ENCODE measurements around the gene CTSH. TPM values are rescaled to one million over a fixed set of nuclear protein-coding genes. Genes with fewer than 3 reads are reported as not detected.

The CTSH gene
- total and polyA plus RNA-seq, 2 donors from 2014 or later = 201 to 1,628 TPM

- no peak overlapping the region for H3K4me3 ChIP-seq (ENCODE audit: low read length in 3 of 3)
- peaks cover 0 to 8% (median 0%) of the 10 kb centered on the region in 3 donors for H3K4me1 ChIP-seq (ENCODE audit: control insufficient read depth in 2 of 3, insufficient read depth in 2 of 3, low read depth in 1 of 3, low read length in 3 of 3)
- no peaks in the 10 kb centered on the region for H3K9me3 ChIP-seq (ENCODE audit: control insufficient read depth in 2 of 3, insufficient read depth in 1 of 3, low read length in 3 of 3)
- no peak for DNase-seq
- no peaks in the 10 kb centered on the region for H3K36me3 ChIP-seq (ENCODE audit: control insufficient read depth in 2 of 3, insufficient read depth in 3 of 3, low read length in 3 of 3)
- no peak for TF ChIP-seq CTCF (IDR thresholded peaks at IDR 0.05; ENCODE audit: borderline replicate concordance, extremely low read depth, insufficient read depth)
- FAIRE-seq = no peak
- no peak overlapping the region for H3K9ac ChIP-seq (ENCODE audit: low read length in 3 of 3)
- intact Hi-C loops (cut with DNase I) = no loop called here
- H3K27me3 ChIP-seq (ENCODE audit: control insufficient read depth, insufficient read depth, low read length) = no peaks in the 10 kb centered on the region
- H3K27ac ChIP-seq (ENCODE audit: low read depth in 2 of 2, low read length in 2 of 2) = no peak overlapping the region
These were observed 36.9 kb upstream of the CTSH start for GRCh38 chr15:78981532-78982313.

GRCh38 chr15:78979456-78980320 is 34.8 kb upstream of the CTSH start:
- peak overlapping the region in 1 of 2 donors; percentile 8 for H3K27ac ChIP-seq (ENCODE audit: low read depth in 2 of 2, low read length in 2 of 2)
- no peaks in the 10 kb centered on the region for H3K9me3 ChIP-seq (ENCODE audit: control insufficient read depth in 2 of 3, insufficient read depth in 1 of 3, low read length in 3 of 3)
- no peaks in the 10 kb centered on the region for H3K27me3 ChIP-seq (ENCODE audit: control insufficient read depth, insufficient read depth, low read length)
- intact Hi-C loops (cut with DNase I) = no loop called here
- FAIRE-seq (no peak), DNase-seq (peak in 4 of 5 donors; percentile 56 to 82 (median 64))
- H3K4me3 ChIP-seq (ENCODE audit: low read length in 3 of 3) = no peak overlapping the region
- peaks cover 0 to 8% (median 0%) of the 10 kb centered on the region in 3 donors for H3K4me1 ChIP-seq (ENCODE audit: control insufficient read depth in 2 of 3, insufficient read depth in 2 of 3, low read depth in 1 of 3, low read length in 3 of 3)
- TF ChIP-seq CTCF (IDR thresholded peaks at IDR 0.05; ENCODE audit: borderline replicate concordance, extremely low read depth, insufficient read depth) = peak; percentile 62
- H3K36me3 ChIP-seq (ENCODE audit: control insufficient read depth in 2 of 3, insufficient read depth in 3 of 3, low read length in 3 of 3) = no peaks in the 10 kb centered on the region
- H3K9ac ChIP-seq (ENCODE audit: low read length in 3 of 3) = no peak overlapping the region

GRCh38 chr15:78978601-78979179 is 33.8 kb upstream of the CTSH start:
- Histone ChIP-seq H3K9me3 (ENCODE audit: control insufficient read depth in 2 of 3, insufficient read depth in 1 of 3, low read length in 3 of 3) (no peaks in the 10 kb centered on the region), H3K4me3 (ENCODE audit: low read length in 3 of 3) (no peak overlapping the region), H3K9ac (ENCODE audit: low read length in 3 of 3) (no peak overlapping the region), H3K27ac (ENCODE audit: low read depth in 2 of 2, low read length in 2 of 2) (no peak overlapping the region), H3K4me1 (ENCODE audit: control insufficient read depth in 2 of 3, insufficient read depth in 2 of 3, low read depth in 1 of 3, low read length in 3 of 3) (peaks cover 0 to 8% (median 0%) of the 10 kb centered on the region in 3 donors), H3K36me3 (ENCODE audit: control insufficient read depth in 2 of 3, insufficient read depth in 3 of 3, low read length in 3 of 3) (no peaks in the 10 kb centered on the region), H3K27me3 (ENCODE audit: control insufficient read depth, insufficient read depth, low read length) (no peaks in the 10 kb centered on the region)
- TF ChIP-seq CTCF (IDR thresholded peaks at IDR 0.05; ENCODE audit: borderline replicate concordance, extremely low read depth, insufficient read depth) = no peak
- FAIRE-seq = no peak
- intact Hi-C loops (cut with DNase I) = no loop called here
- DNase-seq = no peak
